ENCODE measurements around the gene IL1RAP. TPM values are rescaled to one million over a fixed set of nuclear protein-coding genes. Genes with fewer than 3 reads are reported as not detected.

Gene IL1RAP
- total RNA-seq, 1 donor from 2014 or later: 4.4 TPM

GRCh38 chr3:190521998-190522397, 8.1 kb downstream of the IL1RAP start:
- H3K4me3 Mint-ChIP-seq: no peak overlapping the region
- no peak for TF ChIP-seq CTCF (conservative IDR thresholded peaks at IDR 0.05)
- no peaks in the 10 kb centered on the region for H3K36me3 Mint-ChIP-seq (ENCODE audit: low read depth)
- no peak for DNase-seq (ENCODE audit: low read depth, low spot score)
- H3K27ac Mint-ChIP-seq (ENCODE audit: unreplicated experiment): no peak overlapping the region
- H3K4me1 Mint-ChIP-seq: no peaks in the 10 kb centered on the region
- peaks cover 6% of the 10 kb centered on the region for H3K9me3 Mint-ChIP-seq
- H3K27me3 Mint-ChIP-seq (ENCODE audit: low read depth): no peaks in the 10 kb centered on the region

GRCh38 chr3:190522621-190523222, 8.8 kb downstream of the IL1RAP start:
- no peak for DNase-seq (ENCODE audit: low read depth, low spot score)
- Mint-ChIP-seq H3K36me3 (ENCODE audit: low read depth) (no peaks in the 10 kb centered on the region), H3K27me3 (ENCODE audit: low read depth) (no peaks in the 10 kb centered on the region), H3K4me1 (no peaks in the 10 kb centered on the region), H3K27ac (ENCODE audit: unreplicated experiment) (no peak overlapping the region), H3K9me3 (peaks cover 6% of the 10 kb centered on the region), H3K4me3 (no peak overlapping the region)
- no peak for TF ChIP-seq CTCF (conservative IDR thresholded peaks at IDR 0.05)

GRCh38 chr3:190524942-190525341, 11.1 kb downstream of the IL1RAP start:
- Mint-ChIP-seq H3K27me3 (ENCODE audit: low read depth) (no peaks in the 10 kb centered on the region), H3K36me3 (ENCODE audit: low read depth) (no peaks in the 10 kb centered on the region), H3K4me1 (no peaks in the 10 kb centered on the region), H3K4me3 (no peak overlapping the region), H3K9me3 (no peaks in the 10 kb centered on the region), H3K27ac (ENCODE audit: unreplicated experiment) (no peak overlapping the region)
- TF ChIP-seq CTCF (conservative IDR thresholded peaks at IDR 0.05): no peak
- no peak for DNase-seq (ENCODE audit: low read depth, low spot score)

GRCh38 chr3:190525634-190526033, 11.7 kb downstream of the IL1RAP start:
- Mint-ChIP-seq H3K36me3 (ENCODE audit: low read depth) (no peaks in the 10 kb centered on the region), H3K4me1 (no peaks in the 10 kb centered on the region)

GRCh38 chr3:190526787-190527762, 13.2 kb downstream of the IL1RAP start:
- TF ChIP-seq CTCF (conservative IDR thresholded peaks at IDR 0.05): no peak
- no peaks in the 10 kb centered on the region for H3K36me3 Mint-ChIP-seq (ENCODE audit: low read depth)
- DNase-seq (ENCODE audit: low read depth, low spot score): no peak
- H3K27ac Mint-ChIP-seq (ENCODE audit: unreplicated experiment): no peak overlapping the region
- no peak overlapping the region for H3K4me3 Mint-ChIP-seq
- no peaks in the 10 kb centered on the region for H3K4me1 Mint-ChIP-seq
- no peaks in the 10 kb centered on the region for H3K27me3 Mint-ChIP-seq (ENCODE audit: low read depth)
- no peaks in the 10 kb centered on the region for H3K9me3 Mint-ChIP-seq

More at GRCh38 chr3:190525634-190526033, 11.7 kb downstream of the IL1RAP start:
- TF ChIP-seq CTCF (conservative IDR thresholded peaks at IDR 0.05): no peak
- Mint-ChIP-seq H3K27me3 (ENCODE audit: low read depth) (no peaks in the 10 kb centered on the region), H3K27ac (ENCODE audit: unreplicated experiment) (no peak overlapping the region), H3K9me3 (no peaks in the 10 kb centered on the region), H3K4me3 (no peak overlapping the region)
- DNase-seq (ENCODE audit: low read depth, low spot score): no peak
